Fibroblast of skin of scalp (primary cell): ENCODE data around the gene THOC5.

Experiments used
- DNase-seq: peaks from one replicate; pipeline ENCODE4 v3.0.0-alpha.2; 2013

The THOC5 gene

GRCh38 chr22:29470159-29470855 lies 83.2 kb downstream of the THOC5 start:
- peak; percentile 52 for DNase-seq

DNA sequence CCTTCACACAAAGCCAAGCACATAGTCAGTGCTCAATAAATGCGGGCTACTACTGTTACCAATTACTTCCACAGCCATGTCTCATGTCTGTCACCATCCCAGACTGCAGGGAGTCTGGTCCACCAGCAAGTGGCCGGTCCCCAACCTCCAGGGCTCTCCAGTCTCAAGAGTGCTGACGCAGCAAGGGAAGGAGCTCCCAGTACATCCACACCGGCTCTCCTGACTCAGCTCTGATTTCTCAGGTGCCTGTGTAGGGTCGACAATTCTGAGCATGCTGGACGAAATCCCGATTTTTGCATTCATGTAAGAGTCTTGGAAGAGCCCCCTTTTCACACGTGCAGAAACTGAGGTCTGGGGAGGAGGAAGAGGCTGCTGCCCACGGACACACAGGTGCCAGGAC lies 83.8 kb downstream of the THOC5 start:
- DNase-seq: no peak

DNA sequence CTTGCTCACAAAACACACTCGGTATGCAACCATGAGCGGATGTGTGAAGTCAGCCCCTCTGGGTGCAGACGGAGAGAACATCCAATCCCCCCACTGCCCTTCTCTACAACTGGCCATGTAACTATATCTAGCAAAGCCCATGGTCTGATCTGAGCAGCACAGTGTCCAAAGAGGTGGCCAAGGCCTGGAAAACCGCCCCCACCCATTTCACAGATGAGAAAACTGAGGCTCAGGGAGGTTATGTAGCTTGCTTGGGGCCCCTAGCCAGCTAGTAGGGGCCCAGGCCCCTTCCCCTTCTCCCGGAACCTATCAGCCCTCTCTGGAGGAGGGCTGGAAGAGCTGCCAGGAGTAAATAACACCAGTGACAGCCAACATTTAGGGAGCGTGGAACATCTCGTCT lies 89.0 kb downstream of the THOC5 start:
- DNase-seq: no peak

- no peak for DNase-seq
Observed at GRCh38 chr22:29463629-29464028, 89.9 kb downstream of the THOC5 start.

DNA sequence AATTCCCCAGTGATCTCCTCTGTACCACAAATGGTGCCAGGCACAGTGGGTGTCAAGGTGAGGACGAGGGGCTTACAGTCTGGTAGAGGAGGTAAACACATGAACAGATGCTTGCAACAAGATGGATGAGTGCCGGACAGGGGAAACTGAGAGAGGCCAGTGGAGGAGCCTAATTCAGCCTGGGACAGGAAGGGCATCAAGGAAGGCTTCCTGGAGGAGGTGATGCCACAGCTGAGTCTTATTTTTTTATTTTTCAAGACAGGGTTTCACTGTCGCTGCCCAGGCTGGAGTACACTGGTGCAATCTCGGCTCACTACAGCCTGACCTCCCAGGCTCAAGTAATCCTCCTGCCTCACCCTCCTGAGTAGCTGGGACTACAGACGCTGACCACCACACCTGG lies 92.3 kb downstream of the THOC5 start:
- DNase-seq: no peak

GRCh38 chr22:29459773-29460172 lies 93.8 kb downstream of the THOC5 start:
- DNase-seq: no peak

DNA sequence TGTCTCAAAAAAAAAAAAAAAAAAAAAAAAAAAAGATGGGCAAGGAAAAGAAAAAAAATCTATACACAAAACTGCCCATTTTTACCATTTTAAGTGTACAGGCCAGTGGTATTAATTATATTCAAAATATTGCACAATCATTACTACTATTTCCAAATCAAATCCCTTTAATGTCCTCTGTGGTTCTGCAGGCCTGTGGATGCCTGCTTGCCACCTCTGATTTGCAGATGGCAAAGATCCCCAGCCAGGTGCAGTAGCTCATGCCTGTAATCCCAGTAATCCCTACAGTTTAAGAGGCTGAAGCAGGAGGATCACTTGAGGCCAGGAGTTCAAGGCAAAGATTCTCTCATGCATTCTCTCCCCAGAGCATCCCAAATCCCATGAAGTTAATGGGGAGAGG lies 95.0 kb downstream of the THOC5 start:
- DNase-seq: no peak

GRCh38 chr22:29457730-29458129 lies 95.8 kb downstream of the THOC5 start:
- DNase-seq: peak; percentile 37

GRCh38 chr22:29456211-29456671 lies 97.3 kb downstream of the THOC5 start:
- peak; percentile 73 for DNase-seq
